ENCODE measurements around the gene CCDC116.

CCDC116 gene

DNA sequence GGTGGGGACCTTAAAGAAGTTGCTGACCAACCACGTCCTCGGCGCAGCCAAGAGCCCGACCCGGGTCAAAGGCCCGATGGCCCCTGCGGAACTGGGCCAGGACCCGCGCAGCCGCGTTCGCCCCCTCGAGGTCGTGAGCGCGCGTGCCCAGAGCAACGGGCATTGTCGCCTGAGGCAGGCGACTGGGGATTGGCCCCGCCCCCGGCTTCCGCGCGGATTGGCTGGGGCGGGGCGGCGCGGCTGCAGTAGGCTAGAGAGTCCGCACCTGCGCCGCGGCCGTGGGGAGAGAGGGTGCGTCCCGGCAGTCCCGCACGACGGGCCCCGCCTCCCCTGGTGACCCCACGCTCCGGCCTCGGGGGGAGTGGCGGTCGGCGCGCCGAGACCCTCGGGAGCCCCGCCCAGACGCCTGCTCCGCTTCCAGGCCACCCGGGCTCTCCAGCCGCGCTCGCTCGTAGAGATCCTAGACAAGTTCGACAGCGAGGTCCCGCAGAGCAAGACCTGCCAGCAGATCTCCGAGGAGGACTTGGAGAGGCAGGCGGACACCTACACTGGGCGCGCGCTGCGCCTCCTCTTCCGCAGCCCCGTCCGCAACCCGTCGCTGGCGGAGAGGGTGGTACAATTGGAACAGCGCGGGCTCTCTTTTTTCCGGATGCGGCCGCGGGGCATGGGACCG is 24.9 kb downstream of the CCDC116 start:
- TF ChIP-seq, protein P1, sequence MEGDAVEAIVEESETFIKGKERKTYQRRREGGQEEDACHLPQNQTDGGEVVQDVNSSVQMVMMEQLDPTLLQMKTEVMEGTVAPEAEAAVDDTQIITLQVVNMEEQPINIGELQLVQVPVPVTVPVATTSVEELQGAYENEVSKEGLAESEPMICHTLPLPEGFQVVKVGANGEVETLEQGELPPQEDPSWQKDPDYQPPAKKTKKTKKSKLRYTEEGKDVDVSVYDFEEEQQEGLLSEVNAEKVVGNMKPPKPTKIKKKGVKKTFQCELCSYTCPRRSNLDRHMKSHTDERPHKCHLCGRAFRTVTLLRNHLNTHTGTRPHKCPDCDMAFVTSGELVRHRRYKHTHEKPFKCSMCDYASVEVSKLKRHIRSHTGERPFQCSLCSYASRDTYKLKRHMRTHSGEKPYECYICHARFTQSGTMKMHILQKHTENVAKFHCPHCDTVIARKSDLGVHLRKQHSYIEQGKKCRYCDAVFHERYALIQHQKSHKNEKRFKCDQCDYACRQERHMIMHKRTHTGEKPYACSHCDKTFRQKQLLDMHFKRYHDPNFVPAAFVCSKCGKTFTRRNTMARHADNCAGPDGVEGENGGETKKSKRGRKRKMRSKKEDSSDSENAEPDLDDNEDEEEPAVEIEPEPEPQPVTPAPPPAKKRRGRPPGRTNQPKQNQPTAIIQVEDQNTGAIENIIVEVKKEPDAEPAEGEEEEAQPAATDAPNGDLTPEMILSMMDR (IDR thresholded peaks at IDR 0.05; ENCODE audit: low read depth, low read length, missing control alignments), result no peak
- DNase-seq (ENCODE audit: extremely low read depth, low read depth), result no peak
- peak overlapping the region; percentile 45 for H3K4me3 ChIP-seq (replicated peaks; ENCODE audit: low read depth, low read length)

DNA sequence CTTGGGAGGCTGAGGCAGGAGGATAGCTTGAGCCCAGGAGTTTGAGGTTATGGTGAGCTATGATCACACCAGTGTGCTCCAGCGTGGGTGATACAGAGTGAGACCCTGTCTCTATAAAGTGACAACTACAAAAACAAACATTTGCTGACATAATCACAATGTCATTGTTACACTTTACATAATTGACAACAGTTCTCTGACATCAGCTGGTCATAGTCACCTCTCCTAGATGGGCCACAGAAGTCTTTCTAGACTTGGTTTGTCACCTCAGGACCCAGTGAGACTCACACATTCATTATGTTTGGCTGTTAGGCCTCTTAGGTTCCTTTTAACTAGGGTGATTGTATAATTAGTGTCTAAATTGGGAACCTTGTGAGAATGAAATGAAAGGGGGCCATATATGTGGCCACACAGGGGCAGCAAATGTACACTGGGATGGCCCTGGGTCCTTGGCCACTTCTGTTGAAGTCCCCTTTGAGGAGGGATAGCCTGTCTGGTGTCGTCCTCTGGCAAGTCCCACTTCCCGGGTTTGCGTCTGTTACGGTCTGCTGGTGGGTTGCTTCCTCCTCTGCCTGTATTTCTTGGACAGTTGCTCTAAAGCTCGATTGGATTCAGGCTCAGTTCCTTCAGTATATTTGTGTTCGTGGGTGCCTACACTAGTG is 27.4 kb downstream of the CCDC116 start:
- no peak for DNase-seq (ENCODE audit: extremely low read depth, low read depth)
- no peak overlapping the region for H3K4me3 ChIP-seq (replicated peaks; ENCODE audit: low read depth, low read length)
- TF ChIP-seq, protein P1 (IDR thresholded peaks at IDR 0.05; ENCODE audit: low read depth, low read length, missing control alignments), result no peak

DNA sequence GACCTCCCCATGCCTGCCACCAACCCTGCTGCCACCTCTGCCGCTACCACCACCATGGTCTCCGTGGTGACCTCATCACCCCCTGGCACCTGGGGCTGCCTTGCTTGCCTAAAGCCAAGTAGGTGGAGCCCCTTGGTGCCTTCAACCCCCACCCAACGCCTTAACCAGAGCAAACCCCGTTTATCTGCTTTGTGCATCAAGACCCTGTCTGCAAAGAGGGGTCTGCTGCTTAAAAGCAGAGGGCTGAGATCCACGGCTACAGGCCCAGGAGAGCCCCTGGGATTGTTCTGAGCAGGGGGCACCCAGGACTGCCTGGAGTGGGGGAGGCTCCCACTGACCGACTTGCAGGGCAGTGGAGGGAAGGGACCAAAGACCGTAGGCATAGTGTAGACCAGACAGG is 28.3 kb downstream of the CCDC116 start:
- DNase-seq (ENCODE audit: extremely low read depth, low read depth), result no peak
- TF ChIP-seq, protein P1 (IDR thresholded peaks at IDR 0.05; ENCODE audit: low read depth, low read length, missing control alignments), result no peak
- H3K4me3 ChIP-seq (replicated peaks; ENCODE audit: low read depth, low read length), result no peak overlapping the region

DNA sequence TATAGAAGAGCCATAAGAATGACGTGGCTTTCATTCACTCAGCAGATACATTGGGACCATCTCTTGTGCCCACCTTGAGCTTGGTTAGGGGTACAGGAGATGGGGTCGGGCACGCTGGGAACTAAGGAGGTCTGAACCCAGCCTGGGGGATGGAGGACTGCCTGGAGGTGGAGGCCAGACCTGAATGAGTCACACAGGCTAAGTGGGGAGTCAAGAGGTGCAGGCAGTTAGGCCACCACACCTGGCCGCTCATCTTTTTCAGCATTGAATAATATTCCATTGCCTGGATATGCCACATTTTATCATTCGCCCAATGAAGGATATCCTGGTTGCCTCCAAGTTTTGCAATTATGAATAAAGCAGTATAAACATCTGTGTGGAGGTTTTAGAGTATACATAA is 29.4 kb downstream of the CCDC116 start:
- H3K4me3 ChIP-seq (replicated peaks; ENCODE audit: low read depth, low read length), result no peak overlapping the region
- TF ChIP-seq, protein P1 (IDR thresholded peaks at IDR 0.05; ENCODE audit: low read depth, low read length, missing control alignments), result no peak
- DNase-seq (ENCODE audit: extremely low read depth, low read depth), result no peak

DNA sequence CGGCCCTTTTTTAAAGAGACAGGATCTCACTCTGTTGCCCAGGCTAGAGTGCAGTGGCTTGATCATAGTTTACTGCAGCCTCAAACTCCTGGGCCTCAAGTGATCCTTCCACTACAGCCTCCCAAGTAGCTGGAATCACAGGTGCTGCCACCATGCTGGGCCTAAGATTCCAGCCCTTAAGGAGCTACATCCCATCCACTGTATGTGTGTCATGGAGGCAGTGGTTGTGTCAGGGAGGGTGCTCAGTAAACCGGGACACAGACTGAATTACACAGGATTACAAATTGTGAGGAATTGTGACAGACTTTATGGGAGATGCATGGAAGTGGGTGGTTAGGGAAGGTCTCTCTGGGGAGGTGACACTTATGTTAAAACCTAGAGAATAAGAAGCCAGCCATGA is 31.2 kb downstream of the CCDC116 start:
- H3K4me3 ChIP-seq (replicated peaks; ENCODE audit: low read depth, low read length), result no peak overlapping the region
- no peak for DNase-seq (ENCODE audit: extremely low read depth, low read depth)
- TF ChIP-seq, protein P1 (IDR thresholded peaks at IDR 0.05; ENCODE audit: low read depth, low read length, missing control alignments), result no peak

DNA sequence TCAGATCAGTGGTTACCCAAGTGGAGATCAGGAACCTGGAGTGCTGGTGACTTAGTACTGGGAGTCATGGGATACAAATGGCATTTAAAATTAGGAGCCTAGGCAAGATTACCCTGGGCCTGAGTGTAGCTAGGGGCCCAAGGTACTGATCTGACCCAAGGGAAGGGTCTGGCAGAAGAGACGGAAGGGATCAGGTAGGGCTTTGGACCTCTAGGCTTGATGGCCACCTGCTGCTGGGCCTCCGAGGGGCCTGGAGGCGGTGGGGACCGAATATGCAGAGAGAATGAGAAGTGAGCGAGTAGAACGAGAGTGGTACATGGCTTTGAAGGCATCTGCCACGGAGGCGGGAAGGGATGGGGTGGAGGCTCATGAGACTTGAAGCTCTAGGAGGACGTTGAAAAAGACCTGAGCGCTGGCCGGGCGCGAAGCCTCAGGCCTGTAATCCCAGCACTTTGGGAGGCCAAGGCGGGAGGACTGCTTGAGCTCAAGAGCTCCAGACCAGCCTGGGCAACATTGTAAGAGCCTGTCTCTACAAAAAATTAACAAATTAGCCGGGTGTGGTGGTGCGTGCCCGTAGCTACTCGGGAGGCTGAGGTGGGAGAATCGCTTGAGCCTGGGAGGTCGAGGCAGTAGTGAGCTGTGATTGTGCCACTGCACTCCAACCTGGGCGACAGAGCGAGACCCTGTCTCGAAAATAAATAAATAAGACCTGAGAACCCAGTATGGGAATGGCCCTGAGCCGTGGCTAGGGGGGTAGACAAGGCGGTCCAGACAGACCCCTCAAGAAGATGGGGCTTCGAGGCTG is 32.7 kb downstream of the CCDC116 start:
- no peak for DNase-seq (ENCODE audit: extremely low read depth, low read depth)
- TF ChIP-seq, protein P1 (IDR thresholded peaks at IDR 0.05; ENCODE audit: low read depth, low read length, missing control alignments), result no peak
- peak overlapping the region; percentile 94 for H3K4me3 ChIP-seq (replicated peaks; ENCODE audit: low read depth, low read length)

All from HFF-Myc (cell line).